ENCODE data around the gene SHBG.

The SHBG gene

DNA sequence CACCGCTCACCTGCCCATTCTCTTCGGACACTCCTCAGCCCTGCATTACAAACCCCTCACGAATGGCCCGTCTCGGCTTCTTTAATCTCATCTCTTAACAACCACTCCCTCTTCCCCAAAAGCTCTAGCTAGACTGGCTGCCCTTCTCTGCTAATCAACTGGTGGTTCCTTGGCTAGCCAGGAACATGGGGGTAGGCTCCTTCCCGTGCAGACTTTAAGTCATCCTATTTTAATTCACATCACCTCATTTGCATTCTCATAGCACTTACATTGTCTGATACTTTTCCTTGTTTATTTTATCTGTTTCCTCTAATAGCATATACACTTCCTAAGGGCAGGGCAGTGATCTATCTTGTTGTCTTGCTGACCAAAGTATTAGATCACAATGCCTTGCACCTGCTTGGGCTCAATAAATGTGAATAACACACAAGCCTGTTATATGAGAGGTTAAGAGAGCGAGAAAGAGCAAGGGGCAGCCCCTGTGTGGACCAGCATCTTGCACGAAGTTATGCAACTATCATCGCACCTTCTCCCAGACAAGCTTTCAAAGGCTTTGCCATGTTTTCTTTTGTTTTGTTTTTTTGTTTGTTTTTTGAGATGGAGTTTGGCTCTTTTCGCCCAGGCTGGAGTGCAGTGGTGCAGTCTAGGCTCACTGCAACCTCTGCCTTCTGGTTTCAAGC, 47.6 kb downstream of the SHBG start:
- Histone ChIP-seq H3K4me3 (no peak overlapping the region), H3K27ac (no peak overlapping the region)

All from skin epidermis (tissue), 12 donors.